Vagina (tissue), 2 donors: ENCODE results near the gene SEMA6D. TPM values are rescaled to one million over a fixed set of nuclear protein-coding genes. Genes with fewer than 3 reads are reported as not detected.

ENCODE experiments used
- DNase-seq, 2 donors: peaks; one replicate each; pipeline ENCODE4 v3.0.0-alpha.2; 2017; ENCODE audit errors: extremely low spot score in 2 of 2
- H3K27ac ChIP-seq: fragments of 200-600 bp; sonication (generic); one replicate; pipeline ENCODE4 v1.5.1; 2019
- H3K27me3 ChIP-seq: fragments of 200-600 bp; sonication (generic); one replicate; pipeline ENCODE4 v1.5.1; 2019
- H3K36me3 ChIP-seq, 2 donors: fragments of 200-600 bp; sonication (generic); one replicate each; pipeline ENCODE4 v1.5.1; 2017 to 2019
- H3K4me1 ChIP-seq: fragments of 200-600 bp; sonication (generic); one replicate; pipeline ENCODE4 v1.5.1; 2019
- H3K4me3 ChIP-seq, 2 donors: fragments of 200-600 bp; sonication (generic); 1 replicate in 1 of 2; 2 replicates in 1 of 2; pipeline ENCODE4 v1.5.1; 2016 to 2019
- H3K9me3 ChIP-seq: fragments of 200-600 bp; sonication (generic); one replicate; pipeline ENCODE4 v1.5.1; 2019
- CTCF ChIP-seq, 3 experiments: fragments of 450-650 bp in 2 of 3; fragments of 200-600 bp in 1 of 3; sonication (generic) in 1 of 3; IDR thresholded peaks; one replicate each; pipeline ENCODE4 v1.5.1; 2017 to 2019; ENCODE audit warnings: antibody characterized with exemption in 3 of 3, mild to moderate bottlenecking in 2 of 3, moderate library complexity in 2 of 3
- POLR2A ChIP-seq, 2 donors: fragments of 450-650 bp; IDR thresholded peaks; one replicate each; pipeline ENCODE4 v1.6.1; 2017; ENCODE audit warnings: antibody characterized with exemption in 2 of 2, mild to moderate bottlenecking in 2 of 2, moderate library complexity in 2 of 2
- POLR2AphosphoS5 ChIP-seq, 2 donors: sonication (generic); formaldehyde crosslinking; IDR thresholded peaks; one replicate each; pipeline ENCODE4 v1.9.0; 2017; ENCODE audit warnings: antibody characterized with exemption in 2 of 2, mild to moderate bottlenecking in 2 of 2, low read depth in 1 of 2; ENCODE audit not compliant: insufficient read depth in 1 of 2
- intact Hi-C: fragments of 100-400 bp; cut with DNase I; formaldehyde crosslinking; loops from one replicate; pipeline ENCODE4 v1.15.1; 2023
- total RNA-seq: library from RNA; depleted of rRNA; stranded (reverse); fragments of >200 nt; gene quantifications from one replicate; pipeline ENCODE4 v1.2.3, GENCODE V29; 2016

The SEMA6D gene
- total RNA-seq, 1 donor from 2014 or later = 34.9 TPM

DNA sequence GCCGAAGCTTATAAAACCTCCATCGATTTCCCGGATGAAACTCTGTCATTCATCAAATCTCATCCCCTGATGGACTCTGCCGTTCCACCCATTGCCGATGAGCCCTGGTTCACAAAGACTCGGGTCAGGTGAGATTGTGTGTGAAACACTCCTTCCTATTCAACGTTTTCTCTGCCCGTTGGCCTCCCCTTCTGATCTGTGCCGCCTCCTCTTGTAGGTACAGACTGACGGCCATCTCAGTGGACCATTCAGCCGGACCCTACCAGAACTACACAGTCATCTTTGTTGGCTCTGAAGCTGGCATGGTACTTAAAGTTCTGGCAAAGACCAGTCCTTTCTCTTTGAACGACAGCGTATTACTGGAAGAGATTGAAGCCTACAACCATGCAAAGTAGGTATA lies 47.4 kb downstream of the SEMA6D start:
- DNase-seq = no peak
- intact Hi-C loops = loop anchor here (5.0 kb wide), 1 partner anchor 398 kb away; no protein-coding TSS in a partner anchor
- TF ChIP-seq POLR2AphosphoS5 (IDR thresholded peaks at IDR 0.05; ENCODE audit: insufficient read depth in 1 of 2, low read depth in 1 of 2) = no peak
- TF ChIP-seq POLR2A (IDR thresholded peaks at IDR 0.05) = no peak
- Histone ChIP-seq H3K27me3 (no peaks in the 10 kb centered on the region), H3K36me3 (peaks cover 0 to 64% of the 10 kb centered on the region in 2 donors), H3K4me3 (no peak overlapping the region), H3K9me3 (no peaks in the 10 kb centered on the region), H3K4me1 (no peaks in the 10 kb centered on the region), H3K27ac (no peak overlapping the region)

DNA sequence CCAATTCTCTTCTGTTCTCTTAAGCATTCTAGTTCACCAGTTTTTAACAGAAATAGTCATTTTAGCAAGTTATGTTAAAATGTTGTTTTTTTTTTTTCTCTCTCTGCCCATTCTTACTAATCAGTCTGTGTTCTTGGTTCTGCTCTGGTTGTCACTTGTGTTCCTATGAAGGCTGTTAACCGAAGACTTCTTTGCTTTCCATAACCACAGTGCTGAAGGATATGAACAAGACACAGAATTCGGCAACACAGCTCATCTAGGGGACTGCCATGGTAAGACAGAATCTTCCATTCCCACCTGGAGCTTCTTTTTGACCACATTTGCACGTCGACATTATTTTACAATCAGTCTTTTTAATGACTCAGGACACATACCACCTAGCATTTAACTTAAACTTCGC lies 49.1 kb downstream of the SEMA6D start:
- Histone ChIP-seq H3K27ac (no peak overlapping the region), H3K27me3 (no peaks in the 10 kb centered on the region), H3K36me3 (peaks cover 0 to 75% of the 10 kb centered on the region in 2 donors), H3K4me3 (no peak overlapping the region), H3K4me1 (no peaks in the 10 kb centered on the region), H3K9me3 (no peaks in the 10 kb centered on the region)
- no peak for DNase-seq
- intact Hi-C loops = loop anchor here (5.0 kb wide), 1 partner anchor 396 kb away; no protein-coding TSS in a partner anchor
- no peak for TF ChIP-seq POLR2AphosphoS5 (IDR thresholded peaks at IDR 0.05; ENCODE audit: insufficient read depth in 1 of 2, low read depth in 1 of 2)

- Histone ChIP-seq H3K4me1 (no peaks in the 10 kb centered on the region), H3K27me3 (no peaks in the 10 kb centered on the region), H3K9me3 (no peaks in the 10 kb centered on the region), H3K27ac (no peak overlapping the region), H3K4me3 (no peak overlapping the region), H3K36me3 (peaks cover 0 to 75% of the 10 kb centered on the region in 2 donors)
- DNase-seq = no peak
- TF ChIP-seq POLR2AphosphoS5 (IDR thresholded peaks at IDR 0.05; ENCODE audit: insufficient read depth in 1 of 2, low read depth in 1 of 2) = no peak
- no peak for TF ChIP-seq POLR2A (IDR thresholded peaks at IDR 0.05)
- no peak for TF ChIP-seq CTCF (IDR thresholded peaks at IDR 0.05)
- intact Hi-C loops = loop anchor here (5.0 kb wide), 1 partner anchor 395 kb away; no protein-coding TSS in a partner anchor
Measured at GRCh38 chr15:47767035-47767434, 49.7 kb downstream of the SEMA6D start.

DNA sequence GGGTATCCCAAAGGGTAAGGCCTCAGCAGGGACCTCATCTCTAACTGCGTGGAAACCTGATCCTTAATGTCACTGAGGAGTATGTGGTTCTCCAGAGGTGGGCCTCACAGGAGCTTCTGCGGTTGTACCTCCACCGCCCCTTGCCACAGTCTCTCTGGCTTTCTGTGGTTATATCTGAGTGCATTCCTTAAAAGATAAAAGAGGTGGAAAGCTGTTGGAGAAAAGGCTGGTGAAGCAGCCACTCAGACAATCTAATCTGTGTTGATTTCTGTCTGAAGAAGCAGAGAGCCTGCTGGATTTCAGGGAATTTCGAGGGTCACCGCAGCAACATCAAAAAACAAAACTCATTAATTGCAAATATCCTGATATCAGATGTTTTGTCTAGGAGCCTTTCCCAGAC lies 51.4 kb downstream of the SEMA6D start:
- no peaks in the 10 kb centered on the region for H3K27me3 ChIP-seq
- no peak overlapping the region for H3K4me3 ChIP-seq
- no peak for TF ChIP-seq CTCF (IDR thresholded peaks at IDR 0.05)
- no peak for TF ChIP-seq POLR2A (IDR thresholded peaks at IDR 0.05)
- no peak for TF ChIP-seq POLR2AphosphoS5 (IDR thresholded peaks at IDR 0.05; ENCODE audit: insufficient read depth in 1 of 2, low read depth in 1 of 2)
- H3K4me1 ChIP-seq = no peaks in the 10 kb centered on the region
- intact Hi-C loops = loop anchor here (5.0 kb wide), 1 partner anchor 394 kb away; no protein-coding TSS in a partner anchor
- no peak for DNase-seq
- no peaks in the 10 kb centered on the region for H3K9me3 ChIP-seq
- peaks cover 0 to 66% of the 10 kb centered on the region in 2 donors for H3K36me3 ChIP-seq
- no peak overlapping the region for H3K27ac ChIP-seq

DNA sequence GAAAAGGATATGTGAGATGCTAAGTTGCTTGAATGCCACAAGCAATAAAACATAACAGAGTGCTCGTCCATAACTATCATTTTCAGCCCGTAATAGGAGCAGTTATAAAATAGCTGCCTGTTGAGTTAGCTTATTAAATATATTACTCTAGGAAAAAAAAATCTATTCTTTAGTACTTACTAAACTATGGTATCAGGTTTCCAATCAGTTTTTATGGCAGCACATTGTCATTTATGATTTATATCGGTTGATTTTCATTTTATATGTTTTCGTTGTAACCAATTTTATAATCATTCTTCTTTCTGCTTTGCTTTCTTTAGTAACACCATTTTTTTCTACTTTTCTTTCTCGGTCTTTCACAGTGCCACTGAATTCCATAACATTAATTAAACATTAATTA lies 51.9 kb downstream of the SEMA6D start:
- TF ChIP-seq POLR2AphosphoS5 (IDR thresholded peaks at IDR 0.05; ENCODE audit: insufficient read depth in 1 of 2, low read depth in 1 of 2) = no peak
- TF ChIP-seq POLR2A (IDR thresholded peaks at IDR 0.05) = no peak
- no peak for TF ChIP-seq CTCF (IDR thresholded peaks at IDR 0.05)
- Histone ChIP-seq H3K27me3 (no peaks in the 10 kb centered on the region), H3K27ac (no peak overlapping the region), H3K36me3 (peaks cover 0 to 62% of the 10 kb centered on the region in 2 donors), H3K4me3 (no peak overlapping the region), H3K9me3 (no peaks in the 10 kb centered on the region), H3K4me1 (no peaks in the 10 kb centered on the region)
- intact Hi-C loops = loop anchor here (5.0 kb wide), 1 partner anchor 393 kb away; no protein-coding TSS in a partner anchor
- no peak for DNase-seq

- intact Hi-C loops = no loop called here
- H3K4me1 ChIP-seq = no peaks in the 10 kb centered on the region
Measured at GRCh38 chr15:47773143-47773542, 55.8 kb downstream of the SEMA6D start.

More at GRCh38 chr15:47773143-47773542, 55.8 kb downstream of the SEMA6D start:
- TF ChIP-seq POLR2AphosphoS5 (IDR thresholded peaks at IDR 0.05; ENCODE audit: insufficient read depth in 1 of 2, low read depth in 1 of 2) = no peak
- no peak for TF ChIP-seq POLR2A (IDR thresholded peaks at IDR 0.05)
- TF ChIP-seq CTCF (IDR thresholded peaks at IDR 0.05) = no peak
- no peak for DNase-seq
- Histone ChIP-seq H3K27ac (no peak overlapping the region), H3K27me3 (no peaks in the 10 kb centered on the region), H3K36me3 (peaks cover 0 to 34% of the 10 kb centered on the region in 2 donors), H3K4me3 (no peak overlapping the region), H3K9me3 (no peaks in the 10 kb centered on the region)
